Measurements from ENCODE around the gene IDUA.

IDUA gene

GRCh38 chr4:1000686-1001260, 13.9 kb downstream of the IDUA start:
- no peak for DNase-seq (ENCODE audit: low read depth)

GRCh38 chr4:1001561-1002130, 14.8 kb downstream of the IDUA start:
- no peak for DNase-seq (ENCODE audit: low read depth)

- DNase-seq (ENCODE audit: low read depth): no peak
Measured at GRCh38 chr4:1002131-1002630, 15.3 kb downstream of the IDUA start.

- no peak for DNase-seq (ENCODE audit: low read depth)
Measured at GRCh38 chr4:1002631-1003251, 15.9 kb downstream of the IDUA start.

- DNase-seq (ENCODE audit: low read depth): no peak
Measured at GRCh38 chr4:1003271-1004070, 16.6 kb downstream of the IDUA start.

GRCh38 chr4:1004071-1004418, 17.2 kb downstream of the IDUA start:
- DNase-seq (ENCODE audit: low read depth): no peak

- DNase-seq (ENCODE audit: low read depth): no peak
Measured at GRCh38 chr4:1004557-1005485, 18.0 kb downstream of the IDUA start.

GRCh38 chr4:1006856-1007255, 20.0 kb downstream of the IDUA start:
- DNase-seq (ENCODE audit: low read depth): no peak

- no peak for DNase-seq (ENCODE audit: low read depth)
Measured at GRCh38 chr4:1008840-1009541, 22.1 kb downstream of the IDUA start.

- DNase-seq (ENCODE audit: low read depth): no peak
Measured at GRCh38 chr4:1009542-1010394, 22.9 kb downstream of the IDUA start.

GRCh38 chr4:1010395-1011021, 23.7 kb downstream of the IDUA start:
- no peak for DNase-seq (ENCODE audit: low read depth)

- no peak for DNase-seq (ENCODE audit: low read depth)
Measured at GRCh38 chr4:1011022-1011665, 24.3 kb downstream of the IDUA start, which contains the start of gene FGFRL1. Gene FGFRL1, plus strand, starts transcription at chr4:1011626. Its CDS starts 860 bp downstream, at chr4:1012486.

GRCh38 chr4:1011666-1012033, 24.8 kb downstream of the IDUA start:
- DNase-seq (ENCODE audit: low read depth): no peak

- no peak for DNase-seq (ENCODE audit: low read depth)
Measured at GRCh38 chr4:1012034-1012739, 25.3 kb downstream of the IDUA start.

- DNase-seq (ENCODE audit: low read depth): no peak
Measured at GRCh38 chr4:1013225-1014073, 26.6 kb downstream of the IDUA start.

GRCh38 chr4:1014291-1015167, 27.7 kb downstream of the IDUA start:
- no peak for DNase-seq (ENCODE audit: low read depth)

- DNase-seq (ENCODE audit: low read depth): no peak
Measured at GRCh38 chr4:1015179-1015578, 28.3 kb downstream of the IDUA start.

Measured in HS-5 (cell line).